WERI-Rb-1 (cell line): ENCODE results near the gene P2RY11.

Source experiments
- DNase-seq: peaks from one replicate; pipeline ENCODE4 v3.0.0-alpha.2; 2020
- H3K27ac ChIP-seq: fragments of 250-450 bp; sonication (Bioruptor Pico); 2 replicates; pipeline ENCODE4 v1.5.1; 2020; ENCODE audit warnings: mild to moderate bottlenecking, moderate library complexity
- H3K27me3 ChIP-seq: fragments of 250-450 bp; sonication (Bioruptor Pico); 2 replicates; pipeline ENCODE4 v1.5.1; 2021; ENCODE audit warnings: mild to moderate bottlenecking, low read depth, moderate library complexity; ENCODE audit not compliant: insufficient read depth, severe bottlenecking
- H3K36me3 ChIP-seq: fragments of 250-450 bp; sonication (Bioruptor Pico); 2 replicates; pipeline ENCODE4 v1.5.1; 2020; ENCODE audit warnings: mild to moderate bottlenecking, moderate library complexity
- H3K4me3 ChIP-seq: 2 replicates; pipeline ENCODE4 v1.5.1; 2011; ENCODE audit warnings: low read depth, mild to moderate bottlenecking, control low read depth, low read length
- H3K9me3 ChIP-seq: fragments of 250-450 bp; sonication (Bioruptor Pico); 2 replicates; pipeline ENCODE4 v1.5.1; 2021; ENCODE audit warnings: mild to moderate bottlenecking, moderate library complexity; ENCODE audit not compliant: severe bottlenecking
- TF ChIP-seq, protein P1 (sequence below): IDR thresholded peaks from 2 replicates; pipeline ENCODE4 v1.5.1; 2011; ENCODE audit warnings: low read depth, mild to moderate bottlenecking, control low read depth, inconsistent platforms, low read length

Gene P2RY11

DNA sequence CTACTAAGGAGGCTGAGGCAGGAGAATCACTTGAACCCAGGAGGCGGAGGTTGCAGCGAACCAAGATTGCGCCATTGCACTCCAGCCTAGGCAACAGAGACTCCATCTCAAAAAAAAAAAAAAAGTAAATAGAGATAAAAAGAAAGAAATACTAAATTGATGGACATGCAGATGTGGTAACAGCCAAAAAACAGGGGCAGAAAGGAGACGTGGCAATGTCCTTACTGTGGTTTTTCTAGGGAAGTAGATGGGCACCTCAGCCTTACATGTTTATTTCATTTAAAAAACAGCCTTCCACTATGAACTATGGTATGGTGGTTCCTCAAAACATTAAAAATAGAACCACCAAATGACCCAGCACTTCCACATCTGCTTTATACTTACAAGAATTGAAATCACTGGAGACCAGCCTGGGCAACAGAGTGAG lies 14.7 kb downstream of the P2RY11 start:
- Histone ChIP-seq H3K9me3 (no peaks in the 10 kb centered on the region), H3K27me3 (no peaks in the 10 kb centered on the region), H3K4me3 (no peak overlapping the region), H3K36me3 (peaks cover 61% of the 10 kb centered on the region), H3K27ac (no peak overlapping the region)
- no peak for DNase-seq
- TF ChIP-seq, protein P1, sequence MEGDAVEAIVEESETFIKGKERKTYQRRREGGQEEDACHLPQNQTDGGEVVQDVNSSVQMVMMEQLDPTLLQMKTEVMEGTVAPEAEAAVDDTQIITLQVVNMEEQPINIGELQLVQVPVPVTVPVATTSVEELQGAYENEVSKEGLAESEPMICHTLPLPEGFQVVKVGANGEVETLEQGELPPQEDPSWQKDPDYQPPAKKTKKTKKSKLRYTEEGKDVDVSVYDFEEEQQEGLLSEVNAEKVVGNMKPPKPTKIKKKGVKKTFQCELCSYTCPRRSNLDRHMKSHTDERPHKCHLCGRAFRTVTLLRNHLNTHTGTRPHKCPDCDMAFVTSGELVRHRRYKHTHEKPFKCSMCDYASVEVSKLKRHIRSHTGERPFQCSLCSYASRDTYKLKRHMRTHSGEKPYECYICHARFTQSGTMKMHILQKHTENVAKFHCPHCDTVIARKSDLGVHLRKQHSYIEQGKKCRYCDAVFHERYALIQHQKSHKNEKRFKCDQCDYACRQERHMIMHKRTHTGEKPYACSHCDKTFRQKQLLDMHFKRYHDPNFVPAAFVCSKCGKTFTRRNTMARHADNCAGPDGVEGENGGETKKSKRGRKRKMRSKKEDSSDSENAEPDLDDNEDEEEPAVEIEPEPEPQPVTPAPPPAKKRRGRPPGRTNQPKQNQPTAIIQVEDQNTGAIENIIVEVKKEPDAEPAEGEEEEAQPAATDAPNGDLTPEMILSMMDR = no peak

DNA sequence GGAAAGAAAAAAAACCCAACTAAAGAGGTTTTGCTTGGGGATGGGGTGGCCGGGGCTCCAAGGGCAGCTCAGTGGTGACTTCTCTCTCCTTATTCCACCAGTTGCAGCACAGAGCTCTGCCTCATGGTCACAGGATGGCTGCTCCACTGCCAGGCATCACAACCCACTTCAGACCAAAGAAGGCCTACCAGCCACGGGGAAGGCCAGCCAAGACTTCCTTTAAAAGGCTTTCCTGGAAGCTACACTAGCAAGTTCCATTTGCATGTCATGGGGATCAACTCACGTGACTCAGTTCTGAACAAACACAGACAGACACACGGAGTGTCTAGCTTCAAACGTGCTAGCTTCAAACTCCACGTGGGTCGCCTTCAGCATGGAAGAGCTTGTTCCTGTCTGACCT lies 21.4 kb downstream of the P2RY11 start:
- peaks cover 97% of the 10 kb centered on the region for H3K36me3 ChIP-seq
- H3K9me3 ChIP-seq = no peaks in the 10 kb centered on the region
- no peak overlapping the region for H3K27ac ChIP-seq
- H3K4me3 ChIP-seq = no peak overlapping the region
- no peaks in the 10 kb centered on the region for H3K27me3 ChIP-seq
- no peak for DNase-seq
- TF ChIP-seq, protein P1 = no peak

DNA sequence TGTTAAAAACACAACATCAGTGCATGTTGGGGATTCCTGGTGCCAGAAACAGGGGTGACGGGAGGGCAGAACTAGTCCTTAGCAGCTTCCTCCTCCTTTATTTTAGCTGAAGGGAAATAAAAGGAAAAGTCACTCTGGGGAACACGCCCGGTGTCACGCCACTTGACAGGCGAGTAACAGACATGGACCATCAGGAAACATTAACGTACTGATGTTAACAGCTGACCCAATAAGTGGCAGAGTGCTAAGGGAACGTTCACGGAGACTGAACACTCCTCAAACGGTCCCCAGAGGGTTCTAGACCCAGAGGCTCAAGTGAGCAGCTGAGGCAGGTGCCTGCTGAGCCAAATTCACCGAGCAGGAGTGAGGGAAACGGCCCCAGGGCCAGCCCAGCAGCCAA lies 22.1 kb downstream of the P2RY11 start:
- no peak overlapping the region for H3K4me3 ChIP-seq
- DNase-seq = no peak
- no peaks in the 10 kb centered on the region for H3K9me3 ChIP-seq
- TF ChIP-seq, protein P1 = no peak
- H3K36me3 ChIP-seq = peaks cover 97% of the 10 kb centered on the region
- no peak overlapping the region for H3K27ac ChIP-seq
- H3K27me3 ChIP-seq = no peaks in the 10 kb centered on the region

DNA sequence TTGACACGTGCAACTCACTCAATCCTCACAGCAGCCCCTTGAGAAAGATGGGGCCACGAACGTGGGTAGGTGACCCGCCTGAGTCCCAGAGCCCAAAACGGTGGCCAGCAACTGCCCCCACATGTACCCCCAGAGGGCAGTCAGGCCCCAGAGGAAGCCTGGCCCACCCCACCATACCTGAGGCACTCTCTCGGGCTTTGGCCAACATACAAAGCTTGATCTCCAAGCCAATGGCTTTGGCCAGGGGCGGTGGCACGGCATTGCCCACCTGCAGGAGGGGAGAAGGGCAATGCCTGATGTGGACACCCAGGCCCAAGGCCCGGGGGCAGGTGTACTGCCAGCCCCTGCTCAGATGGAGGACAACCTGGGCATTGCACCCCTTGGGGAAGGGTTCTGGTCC lies 22.5 kb downstream of the P2RY11 start:
- peaks cover 97% of the 10 kb centered on the region for H3K36me3 ChIP-seq
- TF ChIP-seq, protein P1 = no peak
- no peaks in the 10 kb centered on the region for H3K27me3 ChIP-seq
- no peak overlapping the region for H3K27ac ChIP-seq
- H3K9me3 ChIP-seq = no peaks in the 10 kb centered on the region
- no peak for DNase-seq
- no peak overlapping the region for H3K4me3 ChIP-seq

DNA sequence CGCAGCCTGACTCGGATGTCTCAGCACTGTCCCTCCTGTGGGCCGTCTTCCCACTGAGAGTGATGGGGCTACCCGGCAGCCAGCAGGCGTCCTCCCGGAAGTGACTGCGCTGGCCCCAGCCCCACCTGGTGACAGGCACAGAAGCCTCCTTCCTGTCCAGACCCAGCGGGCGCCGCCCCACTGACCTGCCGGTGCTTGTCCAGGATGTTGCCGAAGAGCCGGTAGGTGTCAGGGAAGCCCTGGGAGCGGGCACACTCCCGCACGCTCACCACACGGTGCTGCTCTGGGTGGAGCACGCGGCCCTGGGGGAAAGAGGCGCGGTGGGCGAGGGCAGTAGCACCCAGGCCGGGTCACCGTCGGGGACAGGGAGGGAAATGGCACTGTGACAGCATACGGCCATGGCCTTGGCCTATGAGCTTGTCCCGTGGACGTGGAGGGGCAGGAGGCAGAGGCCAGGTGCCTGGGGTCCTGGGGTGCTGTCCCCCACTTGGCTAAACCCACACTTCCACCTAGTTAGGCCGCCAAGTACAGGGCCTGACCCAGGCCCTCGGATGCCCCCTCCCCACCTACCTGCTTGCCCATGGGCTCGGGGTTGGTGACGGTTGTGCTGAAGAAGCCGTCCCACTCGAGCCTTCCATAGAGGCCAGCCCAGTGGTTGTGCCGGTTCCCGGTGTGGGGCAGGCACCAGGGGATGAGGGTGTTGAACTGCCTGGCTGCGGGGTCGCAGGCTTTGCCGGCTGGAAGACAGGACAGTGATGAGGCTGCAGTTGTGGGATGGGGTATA lies 24.2 kb downstream of the P2RY11 start:
- no peaks in the 10 kb centered on the region for H3K9me3 ChIP-seq
- no peak overlapping the region for H3K27ac ChIP-seq
- TF ChIP-seq, protein P1 = no peak
- DNase-seq = no peak
- peaks cover 97% of the 10 kb centered on the region for H3K36me3 ChIP-seq
- H3K27me3 ChIP-seq = no peaks in the 10 kb centered on the region
- no peak overlapping the region for H3K4me3 ChIP-seq

DNA sequence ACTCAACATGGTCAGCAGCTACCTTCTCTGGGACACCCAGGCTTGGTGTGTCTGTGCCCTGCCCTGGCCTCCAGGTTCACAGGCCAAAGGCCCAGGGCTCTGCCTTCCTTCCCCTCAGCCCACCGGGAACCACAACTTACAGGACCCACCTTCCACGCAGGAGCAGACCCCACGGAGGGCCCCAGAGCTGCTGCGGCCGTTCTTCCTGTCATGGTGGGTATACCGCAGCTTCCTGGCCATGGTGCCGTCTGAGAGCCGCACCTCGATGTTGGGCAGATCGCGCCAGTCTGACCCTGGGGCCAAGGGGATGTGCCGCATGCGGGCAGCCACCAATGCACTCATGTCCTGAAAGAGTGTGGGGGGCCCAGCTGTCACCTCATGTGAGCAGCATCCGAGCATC lies 25.4 kb downstream of the P2RY11 start:
- TF ChIP-seq, protein P1 = no peak
- H3K4me3 ChIP-seq = no peak overlapping the region
- H3K36me3 ChIP-seq = peaks cover 97% of the 10 kb centered on the region
- no peak overlapping the region for H3K27ac ChIP-seq
- H3K9me3 ChIP-seq = no peaks in the 10 kb centered on the region
- no peak for DNase-seq
- H3K27me3 ChIP-seq = no peaks in the 10 kb centered on the region
